OCI-LY7 (cell line): ENCODE data around the gene CCDC92. TPM values are rescaled to one million over a fixed set of nuclear protein-coding genes. Genes with fewer than 3 reads are reported as not detected.

Source experiments
- BruUV-seq: library from RNA; stranded (reverse); fragments of 400-500 nt; replicated peaks from 2 replicates; lab custom pipeline; 2021; lab: Mats Ljungman, UMichigan
- CTCF ChIA-PET: fragments of 300-600 bp; sonication (Branson Sonifier 250); formaldehyde crosslinking; loops from one replicate; lab custom pipeline; 2022; ENCODE audit warnings: antibody characterized with exemption; ENCODE audit not compliant: unreplicated experiment; lab: Charles Lee
- POLR2A ChIA-PET: fragments of 300-600 bp; sonication (Branson Sonifier 250); formaldehyde crosslinking; loops from one replicate; lab custom pipeline; 2022; ENCODE audit warnings: antibody characterized with exemption; lab: Charles Lee
- DNase-seq: peaks from one replicate; pipeline ENCODE4 v3.0.0-alpha.2; 2015; ENCODE audit warnings: low spot score
- H2AFZ ChIP-seq: fragments of 200-600 bp; sonication (generic), shearing (Covaris generic); 2 replicates; pipeline ENCODE4 v1.6.1; 2014; ENCODE audit warnings: mild to moderate bottlenecking, antibody characterized with exemption, low read length, moderate library complexity
- H3K27ac ChIP-seq: fragments of 200-600 bp; sonication (generic); 2 replicates; pipeline ENCODE4 v1.5.1; 2014; ENCODE audit warnings: mixed run types, low read depth, mild to moderate bottlenecking, moderate library complexity, low read length, inconsistent platforms; ENCODE audit not compliant: poor library complexity, severe bottlenecking
- H3K36me3 ChIP-seq: fragments of 200-600 bp; sonication (generic); 2 replicates; pipeline ENCODE4 v1.6.1; 2014; ENCODE audit warnings: mild to moderate bottlenecking, antibody characterized with exemption, low read length, moderate library complexity, mixed read lengths; ENCODE audit not compliant: insufficient read depth
- H3K4me1 ChIP-seq: fragments of 200-600 bp; sonication (generic); 2 replicates; pipeline ENCODE4 v1.5.1; 2014; ENCODE audit warnings: mild to moderate bottlenecking, low read length; ENCODE audit not compliant: insufficient read depth, poor library complexity, severe bottlenecking
- H3K4me2 ChIP-seq: fragments of 200-600 bp; sonication (generic); 2 replicates; pipeline ENCODE4 v1.6.1; 2014; ENCODE audit warnings: mild to moderate bottlenecking, low read length
- H3K4me3 ChIP-seq: fragments of 200-600 bp; sonication (generic); 2 replicates; pipeline ENCODE4 v1.5.1; 2014; ENCODE audit warnings: mild to moderate bottlenecking, low read depth, low read length; ENCODE audit not compliant: poor library complexity, severe bottlenecking
- H3K79me2 ChIP-seq: fragments of 200-600 bp; sonication (generic); 2 replicates; pipeline ENCODE4 v1.6.1; 2016; ENCODE audit warnings: low read depth, mild to moderate bottlenecking, low read length, moderate library complexity, mixed read lengths; ENCODE audit not compliant: insufficient read depth
- H3K9me2 ChIP-seq: fragments of 200-600 bp; sonication (generic); 2 replicates; pipeline ENCODE4 v1.6.1; 2016; ENCODE audit warnings: mild to moderate bottlenecking, low read length, mixed read lengths; ENCODE audit not compliant: insufficient read depth
- H3K9me3 ChIP-seq: fragments of 200-600 bp; sonication (generic); 2 replicates; pipeline ENCODE4 v1.6.1; 2014; ENCODE audit warnings: mild to moderate bottlenecking, mixed run types, low read length, mixed read lengths
- H4K20me1 ChIP-seq: fragments of 200-600 bp; sonication (generic); 2 replicates; pipeline ENCODE4 v1.6.1; 2014; ENCODE audit warnings: mild to moderate bottlenecking, antibody characterized with exemption, low read length, moderate library complexity, mixed read lengths; ENCODE audit not compliant: insufficient read depth
- CTCF ChIP-seq: fragments of 200-600 bp; sonication (generic); conservative IDR thresholded peaks from 2 replicates; pipeline ENCODE4 v1.5.1; 2014; ENCODE audit warnings: mild to moderate bottlenecking, antibody characterized with exemption, low read length, moderate library complexity, mixed read lengths
- EZH2phosphoT487 ChIP-seq: fragments of 200-600 bp; sonication (generic); IDR thresholded peaks from 2 replicates; pipeline ENCODE4 v1.6.1; 2018; ENCODE audit warnings: low read depth, borderline replicate concordance, mild to moderate bottlenecking, mixed run types, antibody characterized with exemption, low read length, moderate library complexity, mixed read lengths
- intact Hi-C: fragments of 100-400 bp; cut with micrococcal nuclease; formaldehyde crosslinking; loops from one replicate; pipeline ENCODE4 v1.10.0; 2022; ENCODE audit not compliant: unreplicated experiment
- total RNA-seq, 2 experiments: library from RNA; depleted of rRNA in 1 of 2; stranded (reverse); fragments of >200 nt in 1 of 2; shearing (Covaris generic) in 1 of 2; gene quantifications; 2 replicates each; pipeline ENCODE4 v1.2.3, GENCODE V29; 2014 to 2022

CCDC92 gene
- total RNA-seq, 2 experiments from 2014 or later, result 3.1 to 12.3 TPM

- Histone ChIP-seq H3K27ac (no peak overlapping the region), H3K79me2 (no peaks in the 10 kb centered on the region; the same call in 1 of the 2 replicates), H4K20me1 (0 out of 2 replicates have a peak, but pooled peaks cover 3% of the 10 kb centered on the region), H2AFZ (no peak overlapping the region), H3K9me2 (no peaks in the 10 kb centered on the region), H3K4me3 (no peak overlapping the region), H3K36me3 (peaks cover 40% of the 10 kb centered on the region; the same call in 1 of the 2 replicates), H3K4me1 (no peaks in the 10 kb centered on the region), H3K4me2 (no peak overlapping the region), H3K9me3 (no peaks in the 10 kb centered on the region)
- no peak for DNase-seq
- CTCF ChIA-PET, result interaction anchor here (0.5 to 1.2 kb wide), 2 partner anchors 58 to 213 kb away, joined by 3 read pairs; no protein-coding TSS in a partner anchor
- intact Hi-C loops, result loop anchor here (1.0 to 5.0 kb wide), 2 partner anchors 81 to 183 kb away; no protein-coding TSS in a partner anchor
- no TSS peak for BruUV-seq
- TF ChIP-seq EZH2phosphoT487, result no peak
- no peak for TF ChIP-seq CTCF
- POLR2A ChIA-PET, result no interaction called here
These were observed 12.3 kb upstream of the CCDC92 start for GRCh38 chr12:123984903-123985302.

- Histone ChIP-seq H3K9me2 (no peaks in the 10 kb centered on the region), H3K27ac (no peak overlapping the region), H3K4me2 (no peak overlapping the region), H3K79me2 (no peaks in the 10 kb centered on the region; the same call in 1 of the 2 replicates), H3K9me3 (no peaks in the 10 kb centered on the region), H4K20me1 (0 out of 2 replicates have a peak, but pooled peaks cover 3% of the 10 kb centered on the region), H3K4me3 (no peak overlapping the region), H2AFZ (no peak overlapping the region), H3K36me3 (peaks cover 39% of the 10 kb centered on the region; the same call in 1 of the 2 replicates), H3K4me1 (no peaks in the 10 kb centered on the region)
- no TSS peak for BruUV-seq
- ChIA-PET CTCF (no interaction called here), POLR2A (interaction anchor here (0.6 kb wide), 1 partner anchor 357 kb away, joined by 6 read pairs; no protein-coding TSS in a partner anchor)
- TF ChIP-seq CTCF, result peak; percentile 83
- TF ChIP-seq EZH2phosphoT487, result no peak
- intact Hi-C loops, result loop anchor here (1.0 to 5.0 kb wide), 2 partner anchors 80 to 182 kb away; no protein-coding TSS in a partner anchor
- DNase-seq, result peak; percentile 76
These were observed 11.3 kb upstream of the CCDC92 start for GRCh38 chr12:123983822-123984485.
